HCT116 (cell line): Measurements from ENCODE around the gene SMIM14.

Experiments
- CBX3 ChIP-seq: IDR thresholded peaks from 2 replicates; pipeline ENCODE4 v1.6.1; 2012; ENCODE audit warnings: low read depth
- CEBPB ChIP-seq: IDR thresholded peaks from 2 replicates; pipeline ENCODE4 v1.6.1; 2012; ENCODE audit warnings: low read depth
- EZH2 ChIP-seq: fragments of 200-600 bp; sonication (generic); IDR thresholded peaks from 2 replicates; pipeline ENCODE4 v1.6.1; 2017; ENCODE audit warnings: antibody characterized with exemption, mixed run types
- EZH2phosphoT487 ChIP-seq: fragments of 200-600 bp; IDR thresholded peaks from 2 replicates; pipeline ENCODE4 v1.6.1; 2018; ENCODE audit warnings: antibody characterized with exemption, borderline replicate concordance
- MAX ChIP-seq: IDR thresholded peaks from 2 replicates; pipeline ENCODE4 v1.6.1; 2012
- POLR2A ChIP-seq: IDR thresholded peaks from 2 replicates; pipeline ENCODE4 v1.7.0; 2011; ENCODE audit warnings: borderline replicate concordance; ENCODE audit not compliant: insufficient read depth, insufficient read length; ENCODE audit errors: extremely low read depth
- POLR2AphosphoS5 ChIP-seq: IDR thresholded peaks from 2 replicates; pipeline ENCODE4 v1.6.1; 2011; ENCODE audit warnings: mild to moderate bottlenecking, low read depth, low read length, moderate library complexity
- RAD21 ChIP-seq: IDR thresholded peaks from 2 replicates; pipeline ENCODE4 v1.6.1; 2012; ENCODE audit warnings: low read depth, mild to moderate bottlenecking
- SIN3A ChIP-seq: IDR thresholded peaks from 2 replicates; pipeline ENCODE4 v1.6.1; 2012; ENCODE audit warnings: low read depth
- SP1 ChIP-seq: IDR thresholded peaks from 2 replicates; pipeline ENCODE4 v1.6.1; 2012; ENCODE audit warnings: low read depth
- SRF ChIP-seq: IDR thresholded peaks from 2 replicates; pipeline ENCODE4 v1.6.1; 2012; ENCODE audit warnings: low read depth
- TF ChIP-seq, protein P1 (sequence below), 3 experiments: fragments of 200-600 bp in 1 of 3; sonication (generic) in 1 of 3; IDR thresholded peaks in 2 of 3; conservative IDR thresholded peaks in 1 of 3; 2 replicates each; pipeline ENCODE4 v1.5.1; 2012 to 2017; ENCODE audit warnings: low read depth in 2 of 3, low read length in 2 of 3, antibody characterized with exemption in 1 of 3, borderline replicate concordance in 1 of 3, control low read depth in 1 of 3, mild to moderate bottlenecking in 1 of 3, mixed read lengths in 1 of 3, mixed run types in 1 of 3, moderate library complexity in 1 of 3; ENCODE audit not compliant: insufficient read depth in 1 of 3
- TF ChIP-seq, protein P2 (sequence below): IDR thresholded peaks from 2 replicates; pipeline ENCODE4 v1.6.1; 2012; ENCODE audit warnings: low read depth

DNA sequence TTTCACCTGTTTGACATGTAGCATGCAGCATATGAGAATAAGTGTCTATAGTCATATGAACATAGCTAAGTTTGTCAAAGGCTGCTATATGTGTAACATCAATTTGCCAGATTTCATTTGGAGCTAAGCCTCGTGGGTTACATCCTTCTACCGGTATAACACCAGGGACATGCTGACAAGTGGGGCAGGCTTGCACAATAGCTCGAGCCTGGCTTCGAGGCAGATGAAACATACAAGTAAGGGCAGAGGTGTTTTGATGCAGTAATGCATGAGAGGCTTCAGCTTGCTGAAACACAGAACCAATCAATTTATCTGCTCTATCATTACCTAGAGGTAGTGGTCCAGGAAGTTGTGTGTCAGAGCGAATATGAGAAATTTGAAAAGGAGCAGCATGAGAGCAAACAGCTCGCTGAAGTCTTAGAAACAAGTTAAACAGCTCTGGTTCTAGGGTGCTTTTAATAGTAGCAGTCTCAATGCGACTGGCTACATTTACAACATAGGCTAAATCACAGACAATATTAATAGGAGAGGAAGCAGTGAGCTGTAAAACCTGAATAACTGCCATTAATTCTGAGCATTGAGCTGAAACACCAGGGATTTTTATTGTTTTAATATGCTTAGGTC is 96.6 kb downstream of the SMIM14 start:
- TF ChIP-seq SP1 (no peak), MAX (no peak), POLR2AphosphoS5 (no peak), CEBPB (no peak), EZH2phosphoT487 (no peak), POLR2A (no peak), SRF (no peak), SIN3A (no peak), CBX3 (no peak), RAD21 (no peak), EZH2 (no peak)
- TF ChIP-seq, protein P1, sequence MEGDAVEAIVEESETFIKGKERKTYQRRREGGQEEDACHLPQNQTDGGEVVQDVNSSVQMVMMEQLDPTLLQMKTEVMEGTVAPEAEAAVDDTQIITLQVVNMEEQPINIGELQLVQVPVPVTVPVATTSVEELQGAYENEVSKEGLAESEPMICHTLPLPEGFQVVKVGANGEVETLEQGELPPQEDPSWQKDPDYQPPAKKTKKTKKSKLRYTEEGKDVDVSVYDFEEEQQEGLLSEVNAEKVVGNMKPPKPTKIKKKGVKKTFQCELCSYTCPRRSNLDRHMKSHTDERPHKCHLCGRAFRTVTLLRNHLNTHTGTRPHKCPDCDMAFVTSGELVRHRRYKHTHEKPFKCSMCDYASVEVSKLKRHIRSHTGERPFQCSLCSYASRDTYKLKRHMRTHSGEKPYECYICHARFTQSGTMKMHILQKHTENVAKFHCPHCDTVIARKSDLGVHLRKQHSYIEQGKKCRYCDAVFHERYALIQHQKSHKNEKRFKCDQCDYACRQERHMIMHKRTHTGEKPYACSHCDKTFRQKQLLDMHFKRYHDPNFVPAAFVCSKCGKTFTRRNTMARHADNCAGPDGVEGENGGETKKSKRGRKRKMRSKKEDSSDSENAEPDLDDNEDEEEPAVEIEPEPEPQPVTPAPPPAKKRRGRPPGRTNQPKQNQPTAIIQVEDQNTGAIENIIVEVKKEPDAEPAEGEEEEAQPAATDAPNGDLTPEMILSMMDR (IDR thresholded peaks at IDR 0.05 in 2 of 3, conservative IDR thresholded peaks at IDR 0.05 in 1 of 3; ENCODE audit: borderline replicate concordance in 1 of 3, insufficient read depth in 1 of 3, low read depth in 2 of 3, low read length in 2 of 3), result no peak
- TF ChIP-seq, protein P2, sequence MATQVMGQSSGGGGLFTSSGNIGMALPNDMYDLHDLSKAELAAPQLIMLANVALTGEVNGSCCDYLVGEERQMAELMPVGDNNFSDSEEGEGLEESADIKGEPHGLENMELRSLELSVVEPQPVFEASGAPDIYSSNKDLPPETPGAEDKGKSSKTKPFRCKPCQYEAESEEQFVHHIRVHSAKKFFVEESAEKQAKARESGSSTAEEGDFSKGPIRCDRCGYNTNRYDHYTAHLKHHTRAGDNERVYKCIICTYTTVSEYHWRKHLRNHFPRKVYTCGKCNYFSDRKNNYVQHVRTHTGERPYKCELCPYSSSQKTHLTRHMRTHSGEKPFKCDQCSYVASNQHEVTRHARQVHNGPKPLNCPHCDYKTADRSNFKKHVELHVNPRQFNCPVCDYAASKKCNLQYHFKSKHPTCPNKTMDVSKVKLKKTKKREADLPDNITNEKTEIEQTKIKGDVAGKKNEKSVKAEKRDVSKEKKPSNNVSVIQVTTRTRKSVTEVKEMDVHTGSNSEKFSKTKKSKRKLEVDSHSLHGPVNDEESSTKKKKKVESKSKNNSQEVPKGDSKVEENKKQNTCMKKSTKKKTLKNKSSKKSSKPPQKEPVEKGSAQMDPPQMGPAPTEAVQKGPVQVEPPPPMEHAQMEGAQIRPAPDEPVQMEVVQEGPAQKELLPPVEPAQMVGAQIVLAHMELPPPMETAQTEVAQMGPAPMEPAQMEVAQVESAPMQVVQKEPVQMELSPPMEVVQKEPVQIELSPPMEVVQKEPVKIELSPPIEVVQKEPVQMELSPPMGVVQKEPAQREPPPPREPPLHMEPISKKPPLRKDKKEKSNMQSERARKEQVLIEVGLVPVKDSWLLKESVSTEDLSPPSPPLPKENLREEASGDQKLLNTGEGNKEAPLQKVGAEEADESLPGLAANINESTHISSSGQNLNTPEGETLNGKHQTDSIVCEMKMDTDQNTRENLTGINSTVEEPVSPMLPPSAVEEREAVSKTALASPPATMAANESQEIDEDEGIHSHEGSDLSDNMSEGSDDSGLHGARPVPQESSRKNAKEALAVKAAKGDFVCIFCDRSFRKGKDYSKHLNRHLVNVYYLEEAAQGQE, result no peak
